G401 (cell line): ENCODE data around the gene CAV2. TPM values are rescaled to one million over a fixed set of nuclear protein-coding genes. Genes with fewer than 3 reads are reported as not detected.

Experiments
- DNase-seq: peaks from one replicate; pipeline ENCODE4 v3.0.0-alpha.2; 2015; ENCODE audit warnings: low spot score
- in situ Hi-C: cut with HindIII; loops from 2 replicates; pipeline ENCODE4 v1.10.0; 2016; ENCODE audit warnings: low sequenced_read_pairs, mixed read lengths
- total RNA-seq: library from RNA; depleted of rRNA; stranded (reverse); fragments of >200 nt; shearing (Covaris generic); gene quantifications from 2 replicates; pipeline ENCODE4 v1.2.3, GENCODE V29; 2014

CAV2 gene
- total RNA-seq, 1 experiment from 2014 or later = not detected

DNA sequence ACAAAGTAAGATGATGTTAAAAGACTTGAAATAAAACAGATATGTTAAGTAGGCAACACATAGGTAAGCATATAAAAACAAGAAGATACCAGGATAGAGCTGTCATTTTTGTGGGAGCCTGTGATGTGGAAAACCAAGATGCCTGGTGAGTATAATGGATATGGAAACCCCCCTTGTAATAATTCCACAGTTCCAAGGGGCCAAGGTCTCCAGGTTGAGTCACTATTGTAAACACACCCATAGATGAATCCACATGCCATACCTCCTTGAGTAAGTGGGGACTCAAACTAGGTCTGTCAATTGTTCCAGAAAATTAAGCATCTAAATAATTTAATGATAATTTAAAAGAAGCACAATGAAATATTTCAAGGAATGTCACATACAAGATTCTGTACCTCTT, 41.2 kb downstream of the CAV2 start:
- no peak for DNase-seq
- in situ Hi-C loops = no loop called here

- no peak for DNase-seq
- in situ Hi-C loops = no loop called here
These were observed 42.4 kb downstream of the CAV2 start for GRCh38 chr7:116541951-116542350.

DNA sequence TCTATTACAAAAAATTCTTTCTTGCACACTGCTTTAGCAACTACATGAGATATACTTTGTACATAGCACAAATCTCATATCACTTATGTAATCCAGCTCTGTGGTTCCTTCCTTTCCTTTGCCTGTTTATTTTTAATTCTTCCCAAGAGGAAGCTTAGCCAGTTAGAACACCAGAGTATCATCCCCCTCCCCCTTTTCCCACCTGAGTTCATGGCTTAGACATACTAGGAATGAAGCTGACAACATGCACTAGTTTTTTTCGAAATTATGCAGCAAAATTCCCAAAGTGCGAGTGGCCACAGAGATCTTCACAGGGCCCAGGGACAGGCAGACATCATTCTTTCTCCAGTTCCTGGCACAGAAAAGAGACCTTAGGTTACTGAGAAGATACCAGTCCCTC, 43.1 kb downstream of the CAV2 start:
- no peak for DNase-seq
- in situ Hi-C loops = no loop called here

GRCh38 chr7:116543664-116544063, 44.1 kb downstream of the CAV2 start:
- in situ Hi-C loops = no loop called here
- DNase-seq = no peak

- DNase-seq = no peak
- in situ Hi-C loops = no loop called here
These were observed 44.9 kb downstream of the CAV2 start for GRCh38 chr7:116544487-116544886.

- in situ Hi-C loops = no loop called here
- no peak for DNase-seq
These were observed 46.0 kb downstream of the CAV2 start for GRCh38 chr7:116545411-116545993.

- in situ Hi-C loops = no loop called here
- no peak for DNase-seq
These were observed 46.5 kb downstream of the CAV2 start for GRCh38 chr7:116546054-116546453.

DNA sequence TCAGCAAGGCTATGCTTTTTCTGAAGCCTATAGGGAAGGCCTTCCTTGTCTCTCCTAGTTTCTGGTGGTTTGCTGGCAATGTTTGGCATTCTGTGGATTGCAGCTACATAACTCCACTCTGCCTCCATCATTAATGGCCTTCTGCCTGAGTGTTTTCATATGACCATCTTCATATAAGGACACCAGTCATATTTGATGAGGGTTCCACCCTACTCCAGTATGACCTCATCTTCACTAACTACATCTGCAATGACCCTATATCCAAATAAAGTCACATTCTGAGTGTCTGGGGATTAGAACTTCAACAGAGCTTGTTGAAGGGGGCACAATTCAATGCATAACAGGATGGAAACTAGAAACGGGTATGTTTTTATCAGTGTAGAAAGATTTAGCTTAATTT, 47.4 kb downstream of the CAV2 start:
- in situ Hi-C loops = no loop called here
- no peak for DNase-seq

DNA sequence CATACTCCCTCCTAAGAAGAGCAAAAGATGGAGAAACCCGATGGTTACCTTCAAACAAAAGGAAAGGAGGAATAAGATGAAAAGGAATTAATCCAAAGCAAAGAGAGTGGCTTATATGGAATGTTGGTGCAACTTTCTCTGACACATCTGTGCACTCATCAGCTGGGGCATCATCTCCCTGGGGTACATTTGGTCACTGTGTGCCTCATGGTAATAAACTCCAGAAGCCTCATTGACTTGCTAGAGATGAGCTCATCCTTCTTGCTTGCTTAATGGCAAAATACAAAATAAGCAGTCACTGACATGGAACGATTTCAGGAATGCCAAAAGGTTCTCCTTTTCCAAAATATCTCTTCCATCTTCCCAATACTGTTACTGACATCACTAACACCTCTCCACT, 47.8 kb downstream of the CAV2 start:
- no peak for DNase-seq
- in situ Hi-C loops = no loop called here

DNA sequence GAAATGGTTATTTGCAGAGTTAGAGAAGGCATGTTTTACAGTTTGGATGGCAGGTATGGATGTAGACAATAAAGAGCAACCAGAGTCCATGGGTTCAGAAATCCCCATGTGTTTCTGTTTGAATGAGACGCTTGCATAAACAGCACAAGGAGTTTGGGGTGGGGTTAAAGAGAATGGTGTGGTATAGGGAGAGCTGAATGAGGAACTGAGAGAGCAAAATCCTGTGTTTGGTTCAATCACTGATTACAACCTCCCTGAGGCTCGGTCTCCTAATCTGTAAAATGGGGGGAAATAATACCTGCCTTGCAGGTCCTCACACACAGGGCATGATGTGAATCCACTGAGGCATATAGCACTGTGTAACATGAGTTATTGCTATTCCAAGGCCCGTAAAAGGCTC, 49.0 kb downstream of the CAV2 start:
- in situ Hi-C loops = no loop called here
- DNase-seq = no peak

DNA sequence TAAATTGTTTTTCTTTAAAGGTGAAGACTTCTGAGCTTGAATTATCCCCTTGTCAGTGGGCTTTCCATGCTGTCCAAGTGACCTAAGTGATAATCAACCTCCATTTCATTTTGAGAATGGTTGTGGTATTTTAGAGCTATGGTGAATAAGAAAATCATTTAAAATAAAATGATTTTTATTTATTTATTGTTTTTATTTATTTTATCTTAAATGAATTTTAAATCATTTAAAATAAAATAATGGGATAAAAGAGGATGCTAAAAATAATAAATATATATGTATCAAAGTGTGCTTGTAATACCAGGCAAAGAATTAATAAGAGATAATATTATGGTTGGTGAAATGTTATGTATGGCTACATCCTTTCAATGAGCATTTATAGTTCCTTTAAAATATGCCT, 49.8 kb downstream of the CAV2 start:
- in situ Hi-C loops = no loop called here
- DNase-seq = no peak

DNA sequence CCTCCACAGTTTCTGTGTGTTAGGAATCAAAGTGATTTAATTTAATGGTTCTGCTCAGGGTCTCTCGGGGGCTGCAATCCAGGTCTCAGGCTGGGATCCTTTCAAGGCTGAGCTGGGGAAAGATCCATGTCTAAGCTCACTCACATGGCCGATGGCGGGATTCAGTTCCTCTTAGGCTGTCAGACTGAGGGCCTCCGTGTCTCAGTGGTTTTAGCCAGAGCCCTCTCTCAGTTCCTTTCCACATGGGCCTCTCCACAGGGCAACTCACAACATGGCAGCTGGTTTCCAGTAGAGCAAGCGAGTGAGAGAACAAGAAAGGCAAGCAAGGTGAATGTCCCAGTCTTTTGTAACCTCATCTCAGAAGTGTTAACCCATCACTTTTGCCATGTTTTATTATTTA, 52.2 kb downstream of the CAV2 start:
- no peak for DNase-seq
- in situ Hi-C loops = no loop called here

GRCh38 chr7:116552602-116553001, 53.1 kb downstream of the CAV2 start:
- no peak for DNase-seq
- in situ Hi-C loops = no loop called here

DNA sequence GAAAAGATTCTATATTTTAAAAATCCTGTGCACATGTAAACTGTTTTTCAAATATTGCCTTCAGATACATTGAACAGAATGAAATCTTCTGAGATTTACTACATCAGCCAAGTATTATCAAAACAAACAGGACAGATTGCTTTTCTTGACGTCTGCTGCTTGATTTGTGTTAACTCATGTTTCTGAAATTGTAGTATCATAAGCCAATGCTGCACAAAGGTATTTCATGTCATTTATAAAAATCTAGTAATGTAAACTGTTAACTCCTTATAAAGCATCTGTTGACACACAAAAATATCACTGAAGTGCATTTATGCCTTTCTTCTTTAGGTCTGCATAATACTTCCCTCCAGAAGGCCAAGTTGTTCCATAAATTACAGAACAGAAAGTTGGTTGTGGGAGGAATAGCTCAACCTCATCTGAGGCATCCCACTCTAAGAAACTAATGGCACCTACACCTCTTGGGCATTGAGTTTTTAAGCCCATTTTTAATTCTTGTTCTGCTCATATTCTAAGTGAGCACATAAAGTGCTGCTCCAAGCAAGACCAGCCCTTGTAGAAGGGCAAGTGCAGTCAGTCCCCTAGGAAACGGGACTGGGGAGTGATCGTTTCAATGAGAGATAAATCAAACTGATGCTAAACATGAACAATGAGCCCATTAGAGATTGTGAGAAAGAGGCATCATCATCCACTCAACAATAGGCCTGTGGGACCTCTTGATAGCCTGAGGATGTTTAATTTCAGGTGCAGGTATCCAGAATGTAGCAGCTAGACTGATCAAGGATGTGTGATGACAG, 53.8 kb downstream of the CAV2 start:
- in situ Hi-C loops = no loop called here

DNA sequence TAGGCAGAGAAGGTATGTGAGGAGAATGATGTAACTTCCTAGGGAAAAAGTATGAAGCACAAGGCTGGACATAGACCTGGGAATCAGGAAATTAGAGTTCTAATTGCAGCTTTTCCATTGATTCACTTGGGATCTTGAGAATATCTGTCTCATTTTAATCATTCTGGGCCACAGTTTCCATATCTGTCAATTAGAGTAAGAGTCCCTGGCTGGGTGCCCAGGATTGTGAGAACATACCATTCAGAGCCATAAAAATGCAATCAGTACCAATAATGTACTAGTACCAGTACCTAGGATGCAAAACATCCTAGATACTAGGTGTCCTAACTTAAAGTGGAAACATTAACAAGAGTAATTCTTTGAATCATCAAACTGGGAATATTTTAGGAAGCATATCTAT, 54.9 kb downstream of the CAV2 start:
- in situ Hi-C loops = no loop called here
- DNase-seq = no peak

More for the DNA sequence above, 53.8 kb downstream of the CAV2 start:
- DNase-seq = no peak

DNA sequence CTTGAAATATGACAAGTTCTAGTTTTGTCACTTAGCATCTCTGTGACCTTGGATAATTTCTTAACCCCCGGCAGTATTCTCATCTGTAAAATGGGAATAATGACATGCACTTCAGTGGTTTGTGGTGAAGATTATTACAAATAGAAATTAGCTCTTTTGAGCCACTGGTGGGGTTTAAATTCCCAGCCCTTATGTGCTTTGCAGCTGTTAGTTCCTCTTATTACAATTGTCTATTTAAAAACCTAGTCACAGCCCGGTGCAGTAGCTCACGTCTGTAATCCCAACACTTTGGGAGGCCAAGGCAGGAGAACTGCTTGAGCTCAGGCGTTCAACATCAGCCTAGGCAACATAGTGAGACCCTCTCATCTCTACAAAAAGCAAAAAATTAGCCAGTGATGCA, 55.4 kb downstream of the CAV2 start:
- in situ Hi-C loops = no loop called here
- no peak for DNase-seq

DNA sequence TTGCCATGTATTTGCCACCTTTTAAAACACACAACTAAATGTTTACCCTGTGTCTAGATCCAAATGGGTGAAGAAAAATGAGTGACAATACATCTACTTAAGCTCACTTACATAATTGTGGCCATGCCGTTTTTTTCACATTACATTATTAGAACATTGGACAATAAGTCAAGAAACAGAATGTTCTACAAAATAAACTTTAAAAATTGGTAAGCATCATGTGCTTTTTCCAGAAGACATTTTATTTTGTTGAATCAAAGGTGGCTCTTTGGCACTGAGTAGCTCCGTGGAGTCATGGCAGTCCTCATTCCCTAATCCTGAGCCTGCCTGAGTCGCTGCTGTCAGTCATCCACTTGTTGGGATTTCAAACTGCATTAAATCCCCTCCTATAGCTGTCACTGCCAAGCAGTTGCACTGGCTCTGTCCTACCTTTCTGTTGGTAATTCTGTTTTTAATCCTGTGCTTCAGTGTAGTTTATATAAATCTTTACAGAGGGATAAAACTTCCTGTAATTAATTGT, 57.6 kb downstream of the CAV2 start:
- no peak for DNase-seq
- in situ Hi-C loops = no loop called here

DNA sequence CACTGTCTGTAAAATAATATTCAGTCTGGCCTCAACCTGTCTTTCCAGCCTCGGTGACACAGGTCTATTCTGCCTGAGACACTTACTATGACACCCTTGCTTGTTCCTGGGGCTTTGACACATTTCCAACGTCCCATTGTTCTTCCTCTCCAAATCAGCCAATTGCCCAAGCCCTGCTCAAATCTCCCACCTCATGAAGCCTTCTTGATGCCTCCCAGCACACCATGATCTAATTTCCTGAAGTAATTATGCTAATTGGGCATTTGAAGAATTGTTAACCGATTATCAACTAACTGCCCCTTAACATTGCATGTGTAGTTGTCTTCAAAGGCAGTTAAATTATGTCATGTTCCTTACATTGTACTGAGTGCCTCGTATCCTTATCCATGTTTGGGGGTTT, 58.4 kb downstream of the CAV2 start:
- DNase-seq = no peak
- in situ Hi-C loops = no loop called here
